ENCODE measurements around the gene UPF1. TPM values are rescaled to one million over a fixed set of nuclear protein-coding genes. Genes with fewer than 3 reads are reported as not detected.

The UPF1 gene
- total RNA-seq, result 104 TPM

DNA sequence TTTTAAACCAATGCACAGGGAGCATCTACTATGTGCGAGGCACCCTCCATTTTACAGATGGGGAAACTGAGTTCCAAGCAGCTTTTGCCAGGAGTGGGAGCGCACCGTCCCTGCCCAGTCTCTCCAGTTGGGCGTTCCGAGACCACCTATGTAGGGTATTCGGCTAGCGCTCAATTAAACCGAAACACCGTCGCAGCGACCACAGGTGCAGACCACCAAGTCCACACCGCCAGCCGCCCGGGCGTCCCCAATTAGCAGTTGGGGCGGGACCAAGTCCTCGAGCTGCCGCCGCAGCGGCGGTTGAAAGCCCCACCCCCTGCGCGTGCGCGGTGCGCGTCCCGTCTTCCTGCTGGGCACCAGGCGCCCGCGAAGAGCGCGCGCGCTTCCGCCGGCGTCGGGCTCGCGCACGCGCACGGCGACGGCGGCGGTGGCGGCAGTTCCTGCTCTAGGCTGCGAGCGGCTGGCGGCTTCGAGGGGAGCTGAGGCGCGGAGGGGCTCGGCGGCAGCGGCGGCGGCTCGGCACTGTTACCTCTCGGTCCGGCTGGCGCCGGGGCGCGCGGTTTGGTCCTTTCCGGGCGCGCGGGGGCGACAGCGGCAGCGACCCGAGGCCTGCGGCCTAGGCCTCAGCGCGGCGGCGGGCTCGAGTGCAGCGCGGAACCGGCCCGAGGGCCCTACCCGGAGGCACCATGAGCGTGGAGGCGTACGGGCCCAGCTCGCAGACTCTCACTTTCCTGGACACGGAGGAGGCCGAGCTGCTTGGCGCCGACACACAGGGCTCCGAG, at the start of gene UPF1:
UPF1 (plus strand) TSS at position 436 of the 782 bp plus-strand sequence; CDS start at position 687, 251 bp downstream.
- peak; percentile 92 to 96 (median 96) for DNase-seq (ENCODE audit: low read depth in 2 of 3, low spot score in 2 of 3)

DNA sequence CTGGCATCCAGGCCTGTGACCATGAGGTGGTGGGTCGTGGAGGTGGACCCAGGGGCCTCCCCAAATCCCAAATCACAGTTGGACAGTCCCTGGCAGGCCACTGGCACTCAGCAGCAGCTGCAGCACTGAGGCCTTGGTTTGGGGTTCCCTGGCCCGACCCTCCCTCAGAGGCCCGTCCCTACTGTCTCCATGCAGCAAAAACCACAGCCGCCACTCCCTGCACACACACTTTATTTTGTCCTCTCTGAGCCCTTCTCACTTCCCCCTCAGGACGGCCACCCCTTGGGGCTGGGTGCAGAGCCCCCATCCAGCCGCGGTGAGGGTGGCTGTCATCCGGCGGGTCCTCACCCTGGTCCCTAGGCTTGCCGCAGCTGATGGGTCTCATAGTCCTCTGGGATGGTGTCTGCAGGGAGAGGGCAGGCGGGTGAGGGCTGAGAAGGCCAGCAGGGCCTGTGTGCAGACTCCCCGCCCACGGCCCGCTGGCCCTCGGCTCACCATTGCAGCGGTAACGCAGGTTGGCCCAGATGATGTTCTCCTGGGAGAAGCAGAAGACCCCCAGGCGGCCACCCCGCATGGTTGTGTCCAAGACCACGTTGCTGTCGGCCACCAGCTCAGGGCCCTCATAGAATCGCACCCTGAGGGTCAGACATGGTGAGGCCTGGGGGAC, 49.1 kb upstream of the UPF1 start:
- no peak for DNase-seq (ENCODE audit: low read depth in 2 of 3, low spot score in 2 of 3)

DNA sequence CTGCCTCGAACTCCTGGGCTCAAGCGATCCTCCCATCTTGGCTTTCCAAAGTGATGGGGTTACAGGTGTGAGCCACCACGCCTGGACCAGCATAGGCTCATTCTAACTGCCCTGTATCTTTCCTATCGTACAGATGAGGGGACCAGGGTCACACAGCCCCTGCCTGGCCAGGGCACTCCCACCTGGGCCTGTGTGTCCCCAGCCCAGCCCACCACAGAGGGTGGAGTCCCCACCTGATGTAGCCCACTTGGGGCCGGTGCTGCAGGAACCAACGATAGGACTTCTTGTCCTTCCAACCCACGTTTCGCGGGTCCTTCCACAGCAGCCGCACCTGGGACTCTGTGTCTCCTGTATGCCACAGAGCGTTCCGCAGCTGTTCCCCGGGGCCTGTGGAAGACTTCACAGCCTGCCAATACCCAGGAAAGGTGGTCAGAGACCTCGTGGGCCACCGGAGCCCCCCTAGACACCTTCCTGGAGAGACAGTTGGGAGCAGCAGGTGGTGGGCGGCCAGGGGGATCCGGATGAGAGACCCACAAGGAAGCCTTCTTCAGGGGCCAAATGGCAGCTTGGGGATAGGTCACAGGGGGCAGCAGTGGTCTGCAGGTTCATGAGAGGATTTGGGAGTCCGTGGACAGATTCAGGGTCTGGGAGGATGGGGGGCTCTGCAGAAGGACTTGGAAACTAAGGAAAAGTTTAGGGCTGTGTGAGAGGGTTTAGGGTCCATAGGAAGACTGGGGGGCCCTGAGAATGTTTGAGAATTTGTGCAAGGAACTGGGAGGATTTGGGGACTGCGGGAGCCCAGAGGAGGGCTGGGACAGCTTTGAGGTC, 47.6 kb upstream of the UPF1 start:
- no peak for DNase-seq (ENCODE audit: low read depth in 2 of 3, low spot score in 2 of 3)

DNA sequence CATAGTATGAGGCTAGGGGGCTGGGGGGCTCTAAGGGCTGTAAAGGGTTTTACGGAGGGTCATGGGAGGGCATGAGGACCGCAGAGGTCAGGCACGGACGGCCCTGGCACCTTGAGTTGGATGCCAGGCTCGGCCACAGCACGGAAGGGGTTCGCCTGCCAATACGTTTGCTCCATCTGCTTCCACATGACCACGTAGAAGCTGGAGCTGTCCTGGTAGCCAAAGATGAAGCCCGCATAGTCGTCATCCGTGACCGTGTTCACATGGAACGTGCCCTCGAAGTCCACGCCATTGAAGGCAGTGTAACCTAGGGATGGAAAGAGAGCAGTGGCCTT, 47.0 kb upstream of the UPF1 start:
- no peak for DNase-seq (ENCODE audit: low read depth in 2 of 3, low spot score in 2 of 3)

DNA sequence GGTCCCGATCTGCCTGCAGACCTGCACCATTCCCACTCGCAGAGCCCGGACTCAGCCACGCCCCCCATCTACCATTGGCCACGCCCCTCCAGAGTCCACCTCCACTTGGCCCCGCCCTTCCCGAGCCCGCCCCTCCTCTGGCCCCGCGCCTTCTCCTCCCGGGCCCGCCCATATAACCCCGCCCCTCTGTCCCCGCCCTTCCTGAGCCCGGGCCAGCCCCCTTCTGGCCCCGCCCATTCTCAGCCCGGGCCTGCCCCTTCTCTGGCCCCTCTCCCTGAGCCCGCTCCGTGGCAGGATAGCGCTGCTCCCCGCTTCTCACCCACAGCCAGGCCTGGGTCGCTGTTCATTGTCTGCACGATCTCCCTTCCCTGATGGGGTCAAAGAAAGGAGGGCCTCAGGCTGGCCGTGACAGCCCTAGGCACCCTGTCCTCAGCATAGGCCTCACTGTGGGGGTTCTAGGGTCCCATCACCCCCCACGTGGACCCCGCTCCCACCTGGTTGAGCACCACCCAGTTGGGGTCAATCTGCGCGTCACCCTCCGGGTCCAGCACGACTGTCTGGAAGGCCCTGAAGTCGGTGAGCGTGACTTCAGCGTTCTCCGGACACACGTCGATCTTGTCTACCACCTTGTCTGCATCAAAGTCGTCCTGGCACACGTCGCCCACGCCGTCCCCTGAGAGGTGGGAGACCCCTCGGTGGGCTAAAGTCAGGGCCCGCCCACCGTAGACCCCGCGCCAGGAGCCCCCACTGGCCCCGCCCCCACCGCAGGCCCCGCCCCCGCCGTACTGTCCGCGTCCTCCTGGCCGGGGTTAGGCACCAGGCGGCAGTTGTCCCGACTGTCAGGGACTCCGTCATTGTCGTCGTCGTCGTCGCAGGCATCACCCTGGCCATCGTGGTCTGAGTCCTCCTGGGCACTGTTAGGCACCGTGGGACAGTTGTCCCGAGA, 46.3 kb upstream of the UPF1 start:
- peak; percentile 30 to 86 (median 76) for DNase-seq (ENCODE audit: low read depth in 2 of 3, low spot score in 2 of 3)

DNA sequence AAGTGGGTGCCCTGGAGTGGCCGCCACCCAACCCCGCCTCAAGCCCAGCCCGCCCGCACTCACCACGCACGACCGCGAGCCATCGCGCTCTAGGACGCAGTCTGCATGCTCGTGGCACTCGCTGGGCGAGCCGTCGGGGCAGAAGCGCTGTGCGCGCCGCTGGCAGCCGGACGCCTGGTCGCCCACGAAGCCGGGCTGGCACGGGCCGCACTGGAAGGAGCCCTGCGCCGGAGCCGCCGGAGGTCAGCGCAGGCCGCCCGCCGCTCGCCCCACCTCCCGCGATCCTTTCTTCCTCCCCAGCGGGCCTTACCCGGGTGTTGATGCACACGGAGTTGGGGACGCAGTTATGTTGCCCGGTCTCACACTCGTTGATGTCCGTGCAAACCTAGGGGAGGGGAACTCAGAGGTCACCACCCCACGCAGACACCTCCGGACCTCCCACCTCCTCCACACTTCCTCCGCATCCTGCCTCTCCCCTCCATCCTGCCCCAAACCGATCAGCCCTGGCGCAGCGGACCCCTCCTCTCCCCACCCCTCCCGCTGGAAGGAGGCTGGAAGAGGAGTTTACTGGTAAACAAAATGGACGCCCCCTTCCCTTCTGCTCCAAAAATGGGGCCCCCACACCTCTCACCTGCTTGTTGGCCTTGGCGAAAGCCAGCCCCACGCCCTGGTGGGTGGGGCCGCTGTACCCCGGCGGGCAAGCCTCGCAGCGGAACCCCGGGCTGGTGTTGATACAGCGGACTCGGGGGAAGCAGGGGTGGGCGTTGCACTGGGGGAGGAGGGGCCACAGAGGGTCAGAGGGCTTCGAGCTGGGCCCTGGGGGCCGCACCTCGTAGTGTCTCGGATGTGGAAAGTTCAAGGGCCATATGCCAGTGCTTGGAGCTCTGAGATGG, 43.0 kb upstream of the UPF1 start:
- DNase-seq (ENCODE audit: low read depth in 2 of 3, low spot score in 2 of 3), result no peak

DNA sequence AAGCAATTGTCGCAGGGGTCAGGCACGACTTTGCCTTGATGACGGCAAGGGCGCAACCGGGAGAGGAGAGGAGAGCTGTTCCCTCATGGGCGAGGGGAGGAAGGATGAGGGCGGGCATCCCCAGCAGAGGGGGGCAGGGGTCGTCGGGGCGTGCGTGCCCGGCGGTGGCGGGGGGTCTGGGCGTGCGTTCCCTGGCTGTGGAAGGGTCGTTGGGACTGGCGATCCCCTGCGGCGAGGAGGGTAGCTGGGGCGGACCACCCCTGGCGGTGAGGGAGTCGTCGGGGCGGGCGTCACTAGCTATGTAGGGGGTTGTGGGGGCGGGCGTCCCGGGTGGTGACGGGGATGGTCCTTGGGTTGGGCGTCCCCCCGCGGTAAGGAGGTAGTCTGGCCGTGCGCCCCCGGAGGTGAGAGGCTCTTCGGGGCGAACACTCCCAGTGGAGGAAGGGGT, 42.3 kb upstream of the UPF1 start:
- no peak for DNase-seq (ENCODE audit: low read depth in 2 of 3, low spot score in 2 of 3)

DNA sequence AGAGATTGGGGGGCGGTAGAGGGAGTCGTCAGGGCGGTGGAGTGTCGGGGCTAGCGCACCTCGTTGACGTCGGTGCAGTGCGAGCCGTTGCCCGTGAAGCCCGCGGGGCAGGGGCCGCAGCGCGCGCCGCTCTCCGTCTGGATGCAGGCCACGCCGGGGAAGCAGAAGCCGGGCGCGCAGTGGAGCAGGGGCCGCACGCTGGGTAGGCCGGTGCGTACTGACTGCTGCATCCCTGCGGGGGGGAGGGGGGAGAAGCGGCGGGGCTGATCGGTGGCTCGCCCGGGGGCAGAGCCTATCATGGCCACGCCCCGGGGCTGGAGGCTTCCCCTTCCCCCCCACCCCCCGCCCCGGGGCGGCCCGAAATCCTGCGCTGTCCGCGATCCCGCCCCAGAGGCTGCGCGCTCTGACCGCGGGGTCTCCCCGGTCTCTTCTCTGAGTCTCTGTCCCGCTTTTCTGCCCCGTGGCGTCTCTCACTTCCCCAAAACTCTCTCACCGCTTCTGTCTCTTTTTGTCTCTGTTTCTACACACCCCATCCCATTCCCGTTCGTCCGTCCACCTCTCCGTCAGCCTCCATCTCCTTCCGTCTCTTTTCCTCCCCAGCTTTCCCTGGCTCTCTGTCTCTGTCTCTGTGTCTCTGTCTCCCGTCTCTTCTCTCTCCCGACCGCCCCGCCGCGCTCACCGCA, 41.7 kb upstream of the UPF1 start:
- DNase-seq (ENCODE audit: low read depth in 2 of 3, low spot score in 2 of 3), result peak in 2 of 3 donors; percentile 43 to 58

DNA sequence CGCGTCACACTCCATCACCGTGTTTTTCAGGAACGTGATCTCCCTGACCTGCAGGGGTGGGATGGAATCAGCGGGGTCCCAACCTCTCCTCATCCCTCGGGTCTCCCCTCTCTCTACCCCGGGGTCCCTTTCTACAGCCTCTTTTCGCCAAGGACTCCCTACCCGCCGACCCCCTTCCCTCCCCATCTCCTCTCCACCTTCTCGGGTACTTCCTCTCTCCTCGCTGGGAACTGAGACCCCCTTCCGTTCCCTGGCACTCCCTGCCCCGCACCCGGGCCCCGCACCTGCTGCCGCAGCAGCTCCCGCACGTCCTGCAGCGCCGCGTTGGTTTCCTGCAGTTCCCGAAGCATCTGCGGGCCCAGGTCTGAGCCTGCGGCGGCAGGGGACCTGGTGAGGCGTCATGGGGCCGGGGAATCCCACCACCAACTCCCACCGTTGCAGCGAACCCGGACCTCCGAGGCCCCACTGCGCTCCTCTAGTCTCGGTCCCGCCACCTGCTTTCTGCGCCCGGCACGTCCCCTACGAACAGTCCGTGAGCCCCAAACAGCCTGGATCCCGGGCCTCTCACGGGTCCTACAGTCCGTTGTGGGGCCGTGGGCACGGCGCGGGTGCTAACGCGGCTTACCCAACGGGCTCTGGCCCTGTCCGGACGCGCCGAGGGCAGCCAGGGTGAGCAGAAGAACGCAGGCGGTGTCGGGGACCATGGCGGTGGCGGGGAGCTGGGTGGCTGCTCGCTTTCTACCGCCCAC, 41.0 kb upstream of the UPF1 start, which contains the start of gene COMP:
COMP (minus strand) TSS at position 740 of the 749 bp plus-strand sequence; CDS start at position 704, 36 bp downstream.
- peak in 1 of 3 donors; percentile 18 for DNase-seq (ENCODE audit: low read depth in 2 of 3, low spot score in 2 of 3)

DNA sequence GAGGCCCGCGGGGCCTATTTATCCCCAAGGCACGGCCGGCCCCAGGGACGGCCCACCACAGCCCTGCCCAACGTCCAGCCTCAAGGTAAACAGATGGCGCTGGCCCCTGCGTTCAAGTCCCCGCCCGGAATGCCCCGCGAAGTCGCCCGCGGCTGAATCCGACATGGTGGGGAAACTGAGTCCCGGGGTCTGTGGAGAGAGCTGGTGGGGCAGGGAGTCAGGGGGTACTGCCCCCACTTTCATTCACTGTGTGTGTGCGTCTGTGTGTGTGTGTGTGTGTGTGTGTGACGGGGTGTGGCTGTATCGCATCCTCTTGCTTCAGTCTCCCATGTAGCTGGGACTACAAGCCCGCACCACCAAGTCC, 40.5 kb upstream of the UPF1 start:
- DNase-seq (ENCODE audit: low read depth in 2 of 3, low spot score in 2 of 3), result no peak

DNA sequence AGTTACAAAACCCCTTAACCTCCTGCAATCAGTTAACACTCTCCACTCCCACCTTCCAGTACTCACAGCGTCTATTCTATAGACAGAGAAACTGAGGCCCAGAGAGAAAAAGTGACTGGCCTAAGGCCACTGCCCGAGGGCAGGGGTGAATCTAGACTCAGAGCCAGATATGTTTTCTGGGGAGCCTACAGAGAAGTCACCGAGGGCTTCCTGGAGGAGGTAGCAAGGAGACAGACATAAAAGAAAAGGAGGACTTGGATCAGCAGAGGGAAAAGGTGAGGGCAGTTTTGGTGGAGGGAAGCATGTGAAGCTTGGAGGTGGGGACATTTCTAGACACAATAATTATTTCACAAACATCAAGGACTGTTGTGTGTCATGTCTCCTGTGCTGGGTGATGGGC, 39.1 kb upstream of the UPF1 start:
- no peak for DNase-seq (ENCODE audit: low read depth in 2 of 3, low spot score in 2 of 3)

DNA sequence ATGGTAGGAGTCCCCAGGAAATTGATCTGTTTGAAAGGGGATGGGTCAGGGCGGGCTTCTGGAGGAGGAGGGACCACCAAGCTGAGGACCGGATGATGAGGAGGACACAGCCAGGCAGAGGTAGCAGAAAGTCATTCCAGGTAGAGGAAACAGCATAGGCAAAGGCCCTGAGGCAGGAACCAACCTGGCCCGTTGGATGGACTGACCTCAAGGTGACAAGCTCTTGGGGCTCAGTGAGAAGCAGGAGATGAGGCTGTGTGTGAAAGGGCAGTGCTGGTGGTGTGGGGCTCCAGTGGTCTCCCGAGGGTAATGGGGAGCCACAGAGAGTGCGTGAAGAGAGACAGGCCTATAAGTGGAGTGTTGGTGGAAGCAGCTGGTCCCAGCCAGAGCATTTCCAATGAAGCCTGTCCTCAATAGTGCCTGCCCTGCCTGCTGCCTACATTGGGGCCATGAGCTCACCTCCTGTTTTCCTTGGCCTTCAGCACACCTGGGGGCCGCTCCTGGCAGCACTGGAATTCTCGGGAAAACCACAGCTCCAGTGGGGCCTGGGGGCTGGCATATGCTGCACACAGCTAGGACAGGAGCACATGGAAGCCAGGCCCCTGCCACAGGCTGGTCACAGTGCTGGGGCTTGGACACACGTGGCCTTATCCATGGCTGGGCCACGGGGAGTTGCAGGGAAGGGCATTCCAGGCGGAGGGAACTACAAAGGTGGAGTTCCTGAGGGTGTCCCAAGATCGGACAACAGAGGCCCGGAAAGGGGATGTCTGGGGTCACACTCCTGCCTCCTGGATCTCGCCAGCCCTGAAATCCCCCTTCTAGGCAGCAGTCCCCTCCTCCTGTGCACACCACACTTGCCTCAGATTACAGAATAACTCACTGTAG, 38.4 kb upstream of the UPF1 start:
- DNase-seq (ENCODE audit: low read depth in 2 of 3, low spot score in 2 of 3), result no peak

DNA sequence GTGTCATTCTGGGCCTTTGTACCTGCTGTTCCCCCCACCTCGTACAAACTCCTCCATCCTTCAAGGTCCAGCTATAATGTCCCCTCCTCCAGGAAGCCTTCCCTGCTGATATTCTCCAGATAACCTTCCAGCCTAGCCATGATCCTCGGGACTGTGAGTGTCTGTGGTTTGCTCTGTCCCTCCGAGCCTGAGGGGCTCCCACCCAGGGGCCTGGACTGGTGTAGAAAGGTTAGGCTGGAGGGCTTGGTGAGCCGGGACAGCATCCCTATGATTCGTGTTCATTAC, 37.8 kb upstream of the UPF1 start:
- DNase-seq (ENCODE audit: low read depth in 2 of 3, low spot score in 2 of 3), result no peak

DNA sequence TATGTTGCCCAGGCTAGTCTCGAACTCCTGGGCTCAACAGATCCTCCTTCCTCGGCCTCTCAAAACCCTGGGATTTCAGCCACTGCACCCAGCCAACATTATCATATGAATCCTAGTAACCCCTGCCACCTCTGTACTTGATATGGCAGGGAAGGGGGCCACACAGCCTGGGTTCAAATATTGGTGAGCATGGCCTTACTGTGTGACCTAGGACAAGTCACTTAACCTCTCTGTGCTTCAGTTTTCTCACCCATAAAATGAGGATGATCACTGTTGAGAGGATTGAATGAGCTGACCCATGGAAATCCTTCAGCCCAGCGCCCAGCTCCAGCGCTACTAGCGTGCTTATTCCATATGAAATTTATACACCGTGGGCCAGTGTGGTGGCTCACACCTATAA, 37.1 kb upstream of the UPF1 start:
- no peak for DNase-seq (ENCODE audit: low read depth in 2 of 3, low spot score in 2 of 3)

DNA sequence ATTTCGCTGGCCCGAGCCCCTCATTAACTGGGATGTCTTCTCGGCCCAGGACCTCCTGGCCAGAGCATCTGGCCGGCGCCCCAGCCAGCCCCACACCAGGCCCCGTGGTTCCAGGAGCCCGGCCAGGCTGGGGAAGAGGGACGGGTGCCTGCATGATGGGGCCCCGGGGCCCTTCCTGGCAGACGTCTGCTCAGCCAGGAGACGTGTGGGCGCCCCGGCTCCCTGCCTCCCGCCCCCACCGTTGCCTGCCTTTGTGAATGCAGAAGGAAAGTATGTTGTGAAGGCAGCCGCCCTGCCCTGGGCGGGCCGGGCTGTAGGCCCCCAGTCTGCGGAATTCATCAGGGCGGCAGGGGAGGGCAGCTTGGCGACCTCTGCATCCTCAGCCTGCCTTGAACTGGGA, 36.2 kb upstream of the UPF1 start:
- DNase-seq (ENCODE audit: low read depth in 2 of 3, low spot score in 2 of 3), result no peak

DNA sequence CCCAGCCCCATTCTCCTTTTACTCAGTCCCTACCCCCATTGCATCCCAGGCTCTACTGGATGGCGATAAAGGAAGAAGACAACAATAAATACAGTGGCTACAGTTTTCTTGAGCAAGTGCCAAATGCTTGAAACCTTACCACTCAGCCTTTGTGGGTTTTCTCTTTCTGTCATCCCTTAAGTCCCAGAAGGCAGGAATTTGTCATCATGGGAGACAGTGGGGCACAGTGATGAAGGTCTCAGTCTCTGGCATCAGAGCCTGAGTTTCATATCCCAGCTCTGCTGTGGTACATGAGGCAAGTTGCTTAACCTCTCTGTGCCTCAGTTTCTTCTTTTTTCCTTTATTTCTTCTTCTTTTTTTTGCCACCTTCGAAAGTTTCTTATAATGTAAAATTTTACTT, 35.5 kb upstream of the UPF1 start:
- DNase-seq (ENCODE audit: low read depth in 2 of 3, low spot score in 2 of 3), result no peak
